ES-I3 (cell line): ENCODE results near the gene ENDOD1.

ENCODE experiments used
- H3K36me3 ChIP-seq: 2 replicates; pipeline ENCODE4 v1.6.1; 2013; ENCODE audit warnings: mild to moderate bottlenecking, low read length, control low read depth, moderate library complexity; ENCODE audit not compliant: insufficient read depth
- H3K4me1 ChIP-seq: 2 replicates; pipeline ENCODE4 v1.6.1; 2013; ENCODE audit warnings: mild to moderate bottlenecking, control low read depth, low read length; ENCODE audit not compliant: insufficient read depth
- H3K9ac ChIP-seq: 2 replicates; pipeline ENCODE4 v1.6.1; 2013; ENCODE audit warnings: low read depth, mild to moderate bottlenecking, low read length, moderate library complexity
- H3K9me3 ChIP-seq: 2 replicates; pipeline ENCODE4 v1.6.1; 2013; ENCODE audit warnings: mild to moderate bottlenecking, low read length, moderate library complexity; ENCODE audit not compliant: control insufficient read depth, insufficient read depth

ENDOD1 gene

DNA sequence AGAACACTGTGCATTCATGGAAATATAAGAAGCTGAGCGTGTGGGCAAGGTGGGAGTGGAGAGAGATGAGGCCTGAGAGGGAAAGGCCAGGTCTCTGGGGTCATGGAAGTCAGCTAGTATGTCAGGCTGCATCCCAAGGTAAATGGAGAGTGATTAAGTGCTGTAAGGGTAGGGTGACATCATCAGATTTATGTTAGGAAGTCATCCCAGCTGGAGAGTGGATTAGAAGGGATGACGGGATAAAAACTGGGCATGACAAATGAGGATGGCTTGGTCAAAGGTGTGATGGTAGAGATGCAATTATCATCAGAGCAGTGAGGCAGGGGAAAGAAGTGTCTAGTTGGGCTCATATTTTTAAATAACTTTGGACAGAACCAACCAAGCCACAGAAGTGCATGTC lies 3.5 kb upstream of the ENDOD1 start:
- no peaks in the 10 kb centered on the region for H3K9me3 ChIP-seq
- no peak overlapping the region for H3K9ac ChIP-seq
- peaks cover 7% of the 10 kb centered on the region for H3K4me1 ChIP-seq
- H3K36me3 ChIP-seq: no peaks in the 10 kb centered on the region

DNA sequence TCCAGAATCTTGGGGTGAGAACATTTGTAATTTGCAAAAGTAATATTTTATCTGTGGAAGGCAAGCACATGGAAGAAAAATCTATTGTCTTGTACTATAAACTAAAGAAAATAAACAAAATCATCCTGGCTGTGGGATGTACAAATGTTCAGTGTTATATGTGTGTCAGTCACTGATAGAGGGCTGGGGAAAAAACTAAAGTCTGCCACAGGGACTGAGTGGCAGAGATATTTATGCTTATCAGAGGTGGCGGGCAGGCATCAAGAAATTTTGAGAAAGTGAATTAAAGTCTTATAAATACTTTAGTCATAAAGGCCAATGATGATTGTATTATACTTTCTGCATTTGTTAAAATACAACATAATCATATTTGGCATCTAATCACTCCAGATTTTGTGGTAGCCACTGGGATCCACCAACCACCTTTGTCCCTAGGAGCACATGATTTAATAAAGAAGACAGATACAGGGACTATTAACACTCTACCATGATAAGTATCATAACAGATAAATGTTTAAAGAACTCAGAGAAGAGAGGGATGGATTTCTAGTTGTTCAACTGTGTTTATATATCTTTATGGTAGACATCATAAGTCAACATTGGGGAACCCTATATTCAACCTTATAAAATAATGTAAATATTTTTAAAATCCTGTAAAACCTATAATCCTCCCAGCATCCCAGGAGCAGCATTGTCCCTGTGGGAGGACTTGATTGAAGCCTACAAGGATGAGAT lies 2.6 kb upstream of the ENDOD1 start:
- Histone ChIP-seq H3K9me3 (no peaks in the 10 kb centered on the region), H3K4me1 (no peaks in the 10 kb centered on the region; the same call in 1 of the 2 replicates), H3K9ac (no peak overlapping the region), H3K36me3 (no peaks in the 10 kb centered on the region)

DNA sequence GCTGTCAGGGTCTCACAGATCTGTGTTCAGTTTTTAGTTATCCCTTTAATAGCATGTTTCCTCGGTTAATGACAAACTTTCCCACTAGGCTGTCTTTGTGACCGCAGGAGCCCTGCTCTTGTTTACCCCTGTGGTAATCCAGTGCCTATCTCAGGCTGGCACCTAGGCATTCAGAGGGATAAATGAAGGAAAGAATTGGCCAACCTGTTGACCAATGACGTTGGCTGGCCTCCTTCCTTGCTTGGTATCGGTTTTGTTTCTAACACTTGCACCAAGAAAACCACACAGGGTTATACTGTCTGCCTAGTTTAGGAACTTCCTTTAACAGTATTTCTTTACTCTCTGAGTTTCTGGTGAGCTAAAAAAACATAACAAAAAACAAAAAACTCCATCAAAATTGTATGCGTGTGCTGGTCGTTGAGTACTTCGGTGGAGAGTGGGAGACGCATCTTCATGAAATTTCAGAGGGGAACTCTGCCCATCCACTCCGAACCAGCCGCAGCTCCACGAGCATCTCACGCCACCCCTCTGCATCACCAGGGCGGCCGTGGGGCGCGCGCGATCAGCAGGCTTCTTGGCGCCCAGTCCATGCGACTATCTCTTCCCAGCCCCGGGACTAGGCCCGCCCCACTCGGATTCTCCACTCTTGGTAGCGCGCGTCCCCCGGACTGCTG lies 563 bp upstream of the ENDOD1 start:
- H3K9ac ChIP-seq: peak overlapping the region; percentile 78; the same call in 1 of the 2 replicates
- H3K9me3 ChIP-seq: no peaks in the 10 kb centered on the region
- no peaks in the 10 kb centered on the region for H3K36me3 ChIP-seq
- peaks cover 8% of the 10 kb centered on the region; the same call in 1 of the 2 replicates for H3K4me1 ChIP-seq

DNA sequence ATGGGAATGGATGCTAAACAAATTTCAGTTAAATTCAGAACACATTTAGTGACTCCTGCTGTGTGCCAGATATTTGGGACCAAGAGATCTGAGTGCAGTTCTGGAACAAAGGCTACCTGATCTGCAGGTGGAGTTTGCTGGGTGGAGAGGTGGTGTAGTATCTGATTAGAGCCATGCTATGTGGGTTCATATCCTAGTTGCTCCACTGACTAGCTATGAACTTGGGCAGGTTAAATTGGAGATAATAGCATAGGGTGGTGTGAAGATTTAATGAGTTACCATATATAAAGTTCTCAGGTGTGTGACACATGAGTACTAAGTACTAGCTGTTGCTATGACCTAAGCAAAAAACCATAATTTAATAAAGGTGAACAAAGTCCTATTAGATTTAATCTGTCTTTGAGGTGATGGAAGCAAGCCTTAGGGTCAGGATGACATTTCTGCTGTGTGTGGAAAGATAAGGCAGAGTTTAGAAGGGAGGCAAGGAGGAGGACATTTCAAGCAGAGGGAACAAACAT lies 2.1 kb downstream of the ENDOD1 start:
- peaks cover 8% of the 10 kb centered on the region; the same call in 1 of the 2 replicates for H3K4me1 ChIP-seq
- H3K9ac ChIP-seq: no peak overlapping the region
- H3K9me3 ChIP-seq: no peaks in the 10 kb centered on the region
- H3K36me3 ChIP-seq: no peaks in the 10 kb centered on the region

DNA sequence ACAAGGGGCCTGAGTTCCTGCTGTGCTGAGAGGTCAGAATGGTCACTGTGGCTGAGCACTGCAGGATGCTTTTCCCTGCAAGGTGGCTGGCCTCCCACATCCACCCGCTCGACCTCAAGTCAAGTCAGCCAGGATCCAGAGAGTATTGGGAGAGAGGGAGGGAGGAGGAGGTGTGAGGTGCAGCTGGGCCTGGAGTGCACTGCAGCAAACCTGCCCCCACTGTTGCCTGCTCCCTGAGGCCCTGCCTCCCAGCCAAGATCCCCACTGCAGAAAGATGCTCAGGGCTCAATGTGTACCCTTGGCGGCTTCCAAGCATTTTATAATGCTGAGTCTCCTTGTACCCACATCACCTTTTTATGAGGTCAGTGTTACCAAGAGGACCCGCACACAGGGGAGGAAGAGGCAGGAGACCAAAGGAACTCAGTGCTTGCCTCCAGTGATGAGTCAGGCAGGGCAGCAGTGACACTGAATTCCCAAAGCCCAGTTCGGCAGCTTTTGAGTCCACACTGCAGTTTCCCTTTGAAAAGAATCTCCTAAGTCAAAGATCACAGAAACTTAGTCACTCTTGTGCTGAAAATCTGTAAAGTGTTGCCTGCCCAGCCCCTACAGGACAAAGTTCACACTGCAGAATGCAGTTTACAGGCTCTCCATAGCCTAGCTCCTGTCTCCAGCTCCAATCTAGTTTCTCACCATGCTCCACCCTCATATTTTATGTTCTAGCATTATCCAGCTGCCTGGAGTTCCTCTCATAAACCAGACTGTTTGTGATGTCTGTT lies 3.1 kb downstream of the ENDOD1 start:
- Histone ChIP-seq H3K9me3 (no peaks in the 10 kb centered on the region), H3K9ac (no peak overlapping the region), H3K36me3 (no peaks in the 10 kb centered on the region), H3K4me1 (peaks cover 8% of the 10 kb centered on the region; the same call in 1 of the 2 replicates)

DNA sequence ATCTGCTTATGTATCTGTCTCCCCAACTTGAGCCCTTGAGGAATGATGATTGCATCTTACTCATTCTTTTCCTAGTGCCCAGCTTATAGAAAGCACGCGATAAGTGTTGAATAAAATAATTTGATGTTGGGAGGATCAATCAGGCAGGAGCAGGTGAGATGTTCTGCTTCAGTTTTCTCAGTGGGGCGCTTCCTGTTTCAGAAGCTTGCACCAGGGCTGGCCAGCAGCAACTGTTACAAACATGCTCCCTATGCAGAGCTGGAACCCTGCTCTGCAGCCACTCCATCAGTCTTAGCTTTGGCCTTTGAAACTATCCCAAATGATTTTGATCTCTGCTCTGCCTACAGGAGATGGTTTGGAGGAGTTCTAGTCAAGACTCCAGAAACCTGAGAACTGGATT lies 3.9 kb downstream of the ENDOD1 start:
- Histone ChIP-seq H3K36me3 (no peaks in the 10 kb centered on the region), H3K4me1 (peaks cover 8% of the 10 kb centered on the region; the same call in 1 of the 2 replicates), H3K9ac (no peak overlapping the region), H3K9me3 (no peaks in the 10 kb centered on the region)

DNA sequence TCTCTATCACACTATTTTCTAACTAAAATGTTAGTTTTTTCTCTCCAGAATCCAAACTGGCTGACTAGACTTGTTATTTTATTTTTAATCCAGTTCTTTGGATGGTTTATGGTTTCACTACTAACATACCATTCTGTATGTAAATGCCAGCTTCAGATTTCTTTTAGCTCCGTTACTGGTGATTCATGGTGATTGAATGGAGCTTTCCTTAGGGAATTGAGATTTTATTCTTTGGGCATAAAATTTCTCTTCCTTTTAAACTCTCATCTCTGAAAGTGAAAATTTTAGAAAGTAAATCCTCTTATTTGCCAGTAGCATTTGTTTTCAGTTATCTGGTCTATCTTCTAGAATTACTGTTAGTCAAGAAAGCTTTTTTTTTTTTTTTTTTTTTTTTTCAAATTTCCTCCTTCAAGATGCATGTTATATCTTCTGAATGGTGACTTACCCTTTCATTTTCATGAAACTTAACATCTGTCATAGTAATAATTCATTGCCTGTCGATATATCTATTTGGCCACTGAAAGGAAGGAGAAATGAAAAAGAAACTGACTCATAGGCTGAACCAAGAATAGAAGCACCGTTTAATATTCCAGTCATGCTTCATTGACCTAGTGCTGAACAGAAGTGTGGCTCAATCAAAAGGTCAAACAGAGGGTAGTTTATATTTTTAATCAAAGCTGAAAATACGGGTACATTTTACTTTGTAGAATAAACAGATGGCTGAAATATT lies 6.4 kb downstream of the ENDOD1 start:
- peaks cover 8% of the 10 kb centered on the region; the same call in 1 of the 2 replicates for H3K4me1 ChIP-seq
- H3K9ac ChIP-seq: no peak overlapping the region
- no peaks in the 10 kb centered on the region for H3K36me3 ChIP-seq
- H3K9me3 ChIP-seq: no peaks in the 10 kb centered on the region

DNA sequence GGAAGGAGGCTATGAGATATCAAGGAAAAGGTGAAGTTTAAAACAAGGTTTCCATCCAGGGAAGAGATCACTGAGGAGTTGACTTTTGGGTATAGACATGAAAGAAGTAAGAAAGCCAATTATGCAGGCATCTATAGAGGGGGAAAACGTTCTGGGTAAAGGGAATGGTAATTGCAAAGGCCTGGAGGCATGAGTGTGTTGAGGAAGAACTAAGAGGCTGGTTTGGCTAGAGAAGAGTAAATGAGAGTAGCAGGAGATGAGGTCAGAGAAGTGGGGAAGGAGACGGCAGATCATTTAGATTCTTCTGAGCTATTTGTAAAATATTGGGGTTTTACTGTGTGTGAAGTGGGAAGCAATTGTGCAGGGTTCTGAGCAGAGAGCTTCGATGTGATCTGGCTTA lies 7.6 kb downstream of the ENDOD1 start:
- no peaks in the 10 kb centered on the region for H3K36me3 ChIP-seq
- H3K9me3 ChIP-seq: no peaks in the 10 kb centered on the region
- H3K4me1 ChIP-seq: peaks cover 8% of the 10 kb centered on the region; the same call in 1 of the 2 replicates
- H3K9ac ChIP-seq: no peak overlapping the region

DNA sequence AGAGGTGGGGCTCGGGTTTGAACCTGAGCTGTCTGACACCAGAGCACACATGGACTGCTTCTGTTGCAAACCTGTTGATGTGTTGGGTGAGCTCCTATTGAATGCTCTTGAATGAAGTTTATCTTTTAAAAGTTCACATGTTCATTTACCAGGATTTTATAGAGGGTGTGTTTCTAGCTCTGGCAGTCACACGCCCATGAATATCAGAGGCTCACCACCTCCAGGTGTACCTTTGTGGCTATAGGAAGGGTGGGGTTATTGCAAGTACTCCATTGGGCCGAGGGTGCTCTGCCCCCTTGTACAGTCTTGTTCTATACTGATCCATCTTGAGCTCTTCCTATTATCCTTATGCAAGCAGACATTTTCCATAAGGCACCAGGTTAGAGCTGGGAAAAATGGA lies 9.2 kb downstream of the ENDOD1 start:
- H3K9ac ChIP-seq: no peak overlapping the region
- no peaks in the 10 kb centered on the region for H3K36me3 ChIP-seq
- H3K4me1 ChIP-seq: no peaks in the 10 kb centered on the region
- no peaks in the 10 kb centered on the region for H3K9me3 ChIP-seq

DNA sequence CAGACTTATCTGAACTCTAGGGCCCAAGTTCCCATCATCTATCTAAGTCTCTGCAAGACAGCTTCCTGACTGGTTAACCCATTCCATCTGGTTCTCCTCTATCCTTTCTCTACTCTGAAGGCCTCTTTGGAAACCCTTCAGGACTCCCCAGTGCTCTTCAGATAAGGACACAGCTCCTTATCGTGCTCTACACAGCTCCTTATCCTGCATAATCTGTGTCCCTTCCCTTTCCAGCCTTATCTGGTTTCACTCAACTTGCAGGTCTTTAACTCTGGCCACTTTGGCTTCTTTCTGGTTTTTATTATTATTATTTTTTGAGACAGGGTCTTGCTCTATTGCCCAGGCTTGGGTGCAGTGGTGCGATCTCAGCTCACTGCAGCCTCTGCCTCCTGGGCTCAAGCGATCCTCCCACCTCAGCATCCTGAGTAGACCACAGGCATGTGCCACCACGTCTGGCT lies 10.6 kb downstream of the ENDOD1 start:
- H3K36me3 ChIP-seq: no peaks in the 10 kb centered on the region
- H3K9me3 ChIP-seq: no peaks in the 10 kb centered on the region
- no peaks in the 10 kb centered on the region for H3K4me1 ChIP-seq
- H3K9ac ChIP-seq: no peak overlapping the region

DNA sequence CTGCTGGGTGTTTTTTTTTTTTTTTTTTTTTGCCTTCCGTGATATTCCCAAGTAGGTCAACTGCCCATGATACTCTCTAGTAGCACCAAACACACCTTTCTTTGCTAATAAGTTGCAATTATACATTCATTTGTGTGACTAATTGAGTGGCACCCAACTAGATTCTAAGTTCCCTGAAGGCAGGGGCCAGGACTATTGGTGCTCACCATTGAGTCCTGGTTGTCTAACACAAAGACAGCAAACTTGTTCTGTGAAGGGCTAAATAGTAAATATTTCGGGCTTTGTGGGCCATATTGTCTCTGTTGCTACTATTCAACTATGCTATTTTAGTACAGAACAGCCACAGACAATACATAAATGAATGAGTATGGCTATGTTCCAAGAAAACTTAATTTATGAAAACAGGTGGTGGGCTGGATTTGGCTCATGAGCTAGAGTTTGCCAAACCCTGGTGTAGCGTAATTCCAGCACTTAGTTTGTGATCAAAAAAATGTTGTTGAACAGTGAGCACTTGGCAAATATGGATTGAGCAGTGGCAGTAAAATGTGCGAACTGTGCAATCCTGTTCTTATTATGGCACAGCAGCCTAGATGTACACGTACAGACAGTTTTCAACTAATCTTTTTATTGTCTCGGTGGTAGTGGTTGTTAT lies 11.3 kb downstream of the ENDOD1 start:
- Histone ChIP-seq H3K4me1 (no peaks in the 10 kb centered on the region), H3K36me3 (no peaks in the 10 kb centered on the region), H3K9me3 (no peaks in the 10 kb centered on the region), H3K9ac (no peak overlapping the region)

DNA sequence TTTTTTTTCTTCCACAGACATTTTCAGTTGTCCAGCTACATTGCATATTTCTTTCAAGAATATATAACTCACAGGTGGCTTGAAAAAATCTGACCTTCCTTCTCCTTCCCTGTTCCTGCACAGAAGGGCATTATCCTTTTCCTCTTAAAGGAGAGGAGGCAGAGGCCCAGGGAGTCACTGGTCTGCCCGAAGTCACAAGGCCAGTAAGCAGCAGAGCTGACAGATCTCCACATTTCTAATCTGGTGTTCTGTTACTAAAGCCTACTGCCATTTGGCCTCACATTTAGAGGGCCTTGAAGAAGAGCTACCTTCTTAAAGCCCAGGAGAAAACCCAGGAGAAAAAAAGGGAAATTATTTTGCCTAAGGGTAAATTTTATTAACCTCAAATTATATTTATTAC lies 12.3 kb downstream of the ENDOD1 start:
- Histone ChIP-seq H3K9me3 (no peaks in the 10 kb centered on the region), H3K4me1 (no peaks in the 10 kb centered on the region), H3K9ac (no peak overlapping the region), H3K36me3 (no peaks in the 10 kb centered on the region)

DNA sequence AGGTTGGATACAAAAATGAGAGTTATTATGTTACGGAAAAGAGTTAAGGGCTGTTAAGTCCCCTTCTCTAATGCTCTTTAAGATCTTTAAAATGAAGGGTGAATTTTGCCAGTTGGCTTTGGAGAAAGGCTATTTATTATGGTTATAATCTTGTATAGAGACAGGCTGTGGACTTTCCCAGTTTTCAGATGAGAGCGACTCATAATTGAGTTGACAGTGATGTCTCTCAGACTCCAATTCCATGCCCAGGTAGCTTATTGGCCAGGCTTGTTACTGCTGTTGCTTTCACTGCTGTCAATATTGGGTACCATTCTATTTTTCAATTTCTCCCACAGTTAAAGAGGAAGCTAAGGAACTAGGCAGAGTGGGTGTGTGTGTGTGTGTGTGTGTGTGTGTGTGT lies 13.1 kb downstream of the ENDOD1 start:
- Histone ChIP-seq H3K4me1 (no peaks in the 10 kb centered on the region; the same call in 1 of the 2 replicates), H3K9me3 (no peaks in the 10 kb centered on the region), H3K36me3 (no peaks in the 10 kb centered on the region), H3K9ac (no peak overlapping the region)
